ENCODE results near the gene TRIM2.
"Not testable (repeated sequence)": the region's sequence is repeated elsewhere in the genome, so short reads cannot be mapped to it uniquely, and the experiment has no call there.

TRIM2 gene

GRCh38 chr4:153204247-153204671 is at the start of gene TRIM2:
Gene TRIM2 (plus strand): TSS chr4:153204443. CDS start chr4:153204531, 88 bp downstream.
- no peak for DNase-seq (ENCODE audit: low read depth in 2 of 3, low spot score in 2 of 3)

GRCh38 chr4:153155686-153156085 is 48.6 kb upstream of the TRIM2 start:
- no peak for DNase-seq (ENCODE audit: low read depth in 2 of 3, low spot score in 2 of 3)

- DNase-seq (ENCODE audit: low read depth in 2 of 3, low spot score in 2 of 3): no peak
Measured at GRCh38 chr4:153156263-153156662, 48.0 kb upstream of the TRIM2 start.

GRCh38 chr4:153156721-153157120 is 47.5 kb upstream of the TRIM2 start:
- DNase-seq (ENCODE audit: low read depth in 2 of 3, low spot score in 2 of 3): no peak

- DNase-seq (ENCODE audit: low read depth in 2 of 3, low spot score in 2 of 3): no peak
Measured at GRCh38 chr4:153159016-153159415, 45.2 kb upstream of the TRIM2 start.

GRCh38 chr4:153159728-153160221 is 44.5 kb upstream of the TRIM2 start:
- DNase-seq (ENCODE audit: low read depth in 2 of 3, low spot score in 2 of 3): no peak

GRCh38 chr4:153160821-153161220 is 43.4 kb upstream of the TRIM2 start:
- no peak for DNase-seq (ENCODE audit: low read depth in 2 of 3, low spot score in 2 of 3)

GRCh38 chr4:153161226-153161963 is 42.8 kb upstream of the TRIM2 start:
- DNase-seq (ENCODE audit: low read depth in 2 of 3, low spot score in 2 of 3): no peak

GRCh38 chr4:153165236-153165635 is 39.0 kb upstream of the TRIM2 start:
- DNase-seq (ENCODE audit: low read depth in 2 of 3, low spot score in 2 of 3): not testable (repeated sequence)

GRCh38 chr4:153166716-153167501 is 37.3 kb upstream of the TRIM2 start:
- DNase-seq (ENCODE audit: low read depth in 2 of 3, low spot score in 2 of 3): no peak

- no peak for DNase-seq (ENCODE audit: low read depth in 2 of 3, low spot score in 2 of 3)
Measured at GRCh38 chr4:153169776-153170175, 34.5 kb upstream of the TRIM2 start.

- no peak for DNase-seq (ENCODE audit: low read depth in 2 of 3, low spot score in 2 of 3)
Measured at GRCh38 chr4:153170407-153170806, 33.8 kb upstream of the TRIM2 start.

- DNase-seq (ENCODE audit: low read depth in 2 of 3, low spot score in 2 of 3): no peak
Measured at GRCh38 chr4:153174821-153175567, 29.2 kb upstream of the TRIM2 start.

- no peak for DNase-seq (ENCODE audit: low read depth in 2 of 3, low spot score in 2 of 3)
Measured at GRCh38 chr4:153176938-153177337, 27.3 kb upstream of the TRIM2 start.

GRCh38 chr4:153177841-153178240 is 26.4 kb upstream of the TRIM2 start:
- no peak for DNase-seq (ENCODE audit: low read depth in 2 of 3, low spot score in 2 of 3)

- no peak for DNase-seq (ENCODE audit: low read depth in 2 of 3, low spot score in 2 of 3)
Measured at GRCh38 chr4:153179100-153179499, 25.1 kb upstream of the TRIM2 start.

GRCh38 chr4:153181293-153181692 is 22.9 kb upstream of the TRIM2 start:
- no peak for DNase-seq (ENCODE audit: low read depth in 2 of 3, low spot score in 2 of 3)

- DNase-seq (ENCODE audit: low read depth in 2 of 3, low spot score in 2 of 3): no peak
Measured at GRCh38 chr4:153181700-153182099, 22.5 kb upstream of the TRIM2 start.

GRCh38 chr4:153183146-153183545 is 21.1 kb upstream of the TRIM2 start:
- no peak for DNase-seq (ENCODE audit: low read depth in 2 of 3, low spot score in 2 of 3)

- no peak for DNase-seq (ENCODE audit: low read depth in 2 of 3, low spot score in 2 of 3)
Measured at GRCh38 chr4:153185331-153185852, 18.9 kb upstream of the TRIM2 start.

- no peak for DNase-seq (ENCODE audit: low read depth in 2 of 3, low spot score in 2 of 3)
Measured at GRCh38 chr4:153186046-153186728, 18.1 kb upstream of the TRIM2 start.
